Keratinocyte (primary cell): ENCODE measurements around the gene AUNIP.

Experiments
- CTCF ChIP-seq, 3 experiments: IDR thresholded peaks in 1 of 3; conservative IDR thresholded peaks in 1 of 3; optimal IDR thresholded peaks in 1 of 3; 2 replicates in 2 of 3; 3 replicates in 1 of 3; pipeline versions ENCODE3 to v1.5.1; 2011; ENCODE audit warnings: low read length in 3 of 3, mild to moderate bottlenecking in 3 of 3, moderate library complexity in 2 of 3, control low read depth in 1 of 3, inconsistent platforms in 1 of 3; ENCODE audit not compliant: insufficient read depth in 2 of 3; ENCODE audit errors: extremely low read depth in 1 of 3
- EZH2 ChIP-seq: IDR thresholded peaks from one replicate; pipeline ENCODE4 v1.6.1; 2012; ENCODE audit warnings: inconsistent platforms, mild to moderate bottlenecking, low read length, moderate library complexity

- TF ChIP-seq CTCF (optimal IDR thresholded peaks at IDR 0.05 in 1 of 3, IDR thresholded peaks at IDR 0.05 in 1 of 3, conservative IDR thresholded peaks at IDR 0.05 in 1 of 3; ENCODE audit: extremely low read depth in 1 of 3, insufficient read depth in 2 of 3, low read length in 3 of 3) (no peak), EZH2 (no peak)
Measured at GRCh38 chr1:25898223-25899015, 39.2 kb upstream of the AUNIP start.
